ENCODE data around the gene ANGEL2.

The ANGEL2 gene

GRCh38 chr1:212987702-212988322 is 27.9 kb downstream of the ANGEL2 start:
- POLR2A ChIA-PET = no interaction called here
- CTCF ChIA-PET = no interaction called here

GRCh38 chr1:212986551-212986950 is 29.1 kb downstream of the ANGEL2 start:
- TF ChIP-seq LEF1 (IDR thresholded peaks at IDR 0.05; ENCODE audit: borderline replicate concordance) (no peak), BHLHE40 (IDR thresholded peaks at IDR 0.05; ENCODE audit: borderline replicate concordance) (no peak), ELF4 (IDR thresholded peaks at IDR 0.05) (no peak), TARDBP (IDR thresholded peaks at IDR 0.05) (no peak), FOXK2 (IDR thresholded peaks at IDR 0.05) (no peak), FOXM1 (IDR thresholded peaks at IDR 0.05; ENCODE audit: borderline replicate concordance) (no peak), ARNT (IDR thresholded peaks at IDR 0.05) (no peak), HDGF (IDR thresholded peaks at IDR 0.05; ENCODE audit: borderline replicate concordance) (no peak)
- ChIA-PET CTCF (no interaction called here), POLR2A (no interaction called here)
- no peak for DNase-seq (ENCODE audit: extremely low spot score)

More at GRCh38 chr1:212987702-212988322, 27.9 kb downstream of the ANGEL2 start:
- DNase-seq (ENCODE audit: extremely low spot score) = no peak
- TF ChIP-seq NFRKB (IDR thresholded peaks at IDR 0.05) (no peak), FOXM1 (IDR thresholded peaks at IDR 0.05; ENCODE audit: borderline replicate concordance) (no peak), LEF1 (IDR thresholded peaks at IDR 0.05; ENCODE audit: borderline replicate concordance) (no peak), SP1 (IDR thresholded peaks at IDR 0.05) (no peak)

- no peak for TF ChIP-seq FOXA1 (IDR thresholded peaks at IDR 0.05)
- no peak for TF ChIP-seq LEF1 (IDR thresholded peaks at IDR 0.05; ENCODE audit: borderline replicate concordance)
- no peak for TF ChIP-seq L3MBTL2 (conservative IDR thresholded peaks at IDR 0.05)
- TF ChIP-seq BHLHE40 (IDR thresholded peaks at IDR 0.05; ENCODE audit: borderline replicate concordance) = no peak
- no peak for TF ChIP-seq FOXK2 (IDR thresholded peaks at IDR 0.05)
- no peak for TF ChIP-seq TARDBP (IDR thresholded peaks at IDR 0.05)
- TF ChIP-seq HDGF (IDR thresholded peaks at IDR 0.05; ENCODE audit: borderline replicate concordance) = no peak
- no peak for TF ChIP-seq ELF4 (IDR thresholded peaks at IDR 0.05)
- no peak for TF ChIP-seq FOXM1 (IDR thresholded peaks at IDR 0.05; ENCODE audit: borderline replicate concordance)
- TF ChIP-seq CTBP1 (IDR thresholded peaks at IDR 0.05; ENCODE audit: borderline replicate concordance) = no peak
- TF ChIP-seq SP1 (IDR thresholded peaks at IDR 0.05) = no peak
- no peak for TF ChIP-seq ARNT (IDR thresholded peaks at IDR 0.05)
- TF ChIP-seq SUZ12 (IDR thresholded peaks at IDR 0.05) = no peak
- TF ChIP-seq ZNF384 (IDR thresholded peaks at IDR 0.05) = no peak
- no peak for TF ChIP-seq NFRKB (IDR thresholded peaks at IDR 0.05)
- no peak for TF ChIP-seq PKNOX1 (IDR thresholded peaks at IDR 0.05)
- POLR2A ChIA-PET = no interaction called here
- CTCF ChIA-PET = no interaction called here
- DNase-seq (ENCODE audit: extremely low spot score) = no peak
Observed at GRCh38 chr1:212984522-212985291, 31.0 kb downstream of the ANGEL2 start.

- POLR2A ChIA-PET = no interaction called here
Observed at GRCh38 chr1:212983482-212983881, 32.2 kb downstream of the ANGEL2 start.

GRCh38 chr1:212982430-212983152 is 33.1 kb downstream of the ANGEL2 start:
- TF ChIP-seq PKNOX1 (IDR thresholded peaks at IDR 0.05) (no peak), CTBP1 (IDR thresholded peaks at IDR 0.05; ENCODE audit: borderline replicate concordance) (no peak), ELF4 (IDR thresholded peaks at IDR 0.05) (no peak)
- POLR2A ChIA-PET = no interaction called here
- CTCF ChIA-PET = no interaction called here
- no peak for DNase-seq (ENCODE audit: extremely low spot score)

More at GRCh38 chr1:212983482-212983881, 32.2 kb downstream of the ANGEL2 start:
- no peak for TF ChIP-seq NFRKB (IDR thresholded peaks at IDR 0.05)
- no peak for TF ChIP-seq ZNF384 (IDR thresholded peaks at IDR 0.05)
- no peak for TF ChIP-seq L3MBTL2 (conservative IDR thresholded peaks at IDR 0.05)
- no peak for TF ChIP-seq CTBP1 (IDR thresholded peaks at IDR 0.05; ENCODE audit: borderline replicate concordance)
- no peak for TF ChIP-seq ELF4 (IDR thresholded peaks at IDR 0.05)
- no peak for TF ChIP-seq FOXK2 (IDR thresholded peaks at IDR 0.05)
- TF ChIP-seq TARDBP (IDR thresholded peaks at IDR 0.05) = no peak
- no peak for TF ChIP-seq SUZ12 (IDR thresholded peaks at IDR 0.05)
- no peak for TF ChIP-seq ARNT (IDR thresholded peaks at IDR 0.05)
- no peak for TF ChIP-seq SP1 (IDR thresholded peaks at IDR 0.05)
- no peak for TF ChIP-seq HDGF (IDR thresholded peaks at IDR 0.05; ENCODE audit: borderline replicate concordance)
- no peak for TF ChIP-seq FOXM1 (IDR thresholded peaks at IDR 0.05; ENCODE audit: borderline replicate concordance)
- no peak for TF ChIP-seq PKNOX1 (IDR thresholded peaks at IDR 0.05)
- TF ChIP-seq BHLHE40 (IDR thresholded peaks at IDR 0.05; ENCODE audit: borderline replicate concordance) = no peak
- TF ChIP-seq FOXA1 (IDR thresholded peaks at IDR 0.05) = no peak
- no peak for TF ChIP-seq LEF1 (IDR thresholded peaks at IDR 0.05; ENCODE audit: borderline replicate concordance)
- DNase-seq (ENCODE audit: extremely low spot score) = no peak
- CTCF ChIA-PET = no interaction called here

Measured in HEK293T (cell line).